CD4-positive, alpha-beta T cell treated with Interleukin-6 at 100 ng/mL for 8 hours (primary cell): Measurements from ENCODE around the gene CH25H.

ENCODE experiments used
- DNase-seq: peaks from one replicate; pipeline ENCODE4 v3.0.0-alpha.2; 2020; ENCODE audit warnings: mixed read lengths, low spot score

The CH25H gene

DNA sequence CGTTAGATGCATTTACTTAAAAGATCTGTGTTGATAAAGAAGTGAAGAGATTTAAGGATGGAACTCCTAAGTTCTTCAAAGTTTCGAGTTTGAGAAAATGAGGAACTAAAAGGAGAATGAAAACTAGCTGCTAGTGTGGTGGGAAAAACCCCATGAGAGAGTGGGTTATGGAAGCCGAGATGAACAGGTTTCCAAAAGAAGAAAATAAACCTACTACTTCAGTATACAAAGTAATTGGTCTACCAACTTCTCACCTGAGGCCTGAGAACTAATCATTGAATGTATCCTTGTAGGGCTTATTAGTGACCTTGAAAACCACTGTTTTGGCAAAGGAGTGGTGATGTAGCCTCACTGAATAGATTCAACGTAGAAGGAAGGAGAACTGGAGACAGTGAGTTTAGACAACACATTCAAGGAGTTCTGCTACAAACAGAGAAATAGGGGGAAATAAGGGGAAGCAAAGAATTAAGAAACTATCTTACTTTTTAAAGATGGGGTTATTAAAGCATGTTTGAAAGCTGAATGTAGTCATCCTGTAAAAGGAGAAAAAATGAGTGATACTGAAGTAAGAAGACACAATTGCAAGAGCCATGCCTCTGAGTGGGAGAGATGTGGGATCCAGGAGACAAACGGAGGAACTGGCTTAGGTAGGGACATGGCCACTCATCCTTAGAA, 50.8 kb downstream of the CH25H start:
- DNase-seq, result no peak
